NCI-H2171 treated with DMSO at 0.1 percent for 48 hours (cell line): Measurements from ENCODE around the gene UBR2.

ENCODE experiments used
- DNase-seq: peaks from one replicate; lab custom pipeline; 2025; lab: John Stamatoyannopoulos, UW

UBR2 gene

GRCh38 chr6:42563697-42564505, at the start of gene UBR2:
Gene UBR2, plus strand, starts transcription at chr6:42564029. Its CDS starts 291 bp downstream, at chr6:42564320.
- DNase-seq, result peak; percentile 99

GRCh38 chr6:42514745-42515144, 49.1 kb upstream of the UBR2 start:
- no peak for DNase-seq

GRCh38 chr6:42519779-42520178, 44.0 kb upstream of the UBR2 start:
- no peak for DNase-seq

GRCh38 chr6:42520786-42521607, 42.8 kb upstream of the UBR2 start:
- DNase-seq, result no peak

DNA sequence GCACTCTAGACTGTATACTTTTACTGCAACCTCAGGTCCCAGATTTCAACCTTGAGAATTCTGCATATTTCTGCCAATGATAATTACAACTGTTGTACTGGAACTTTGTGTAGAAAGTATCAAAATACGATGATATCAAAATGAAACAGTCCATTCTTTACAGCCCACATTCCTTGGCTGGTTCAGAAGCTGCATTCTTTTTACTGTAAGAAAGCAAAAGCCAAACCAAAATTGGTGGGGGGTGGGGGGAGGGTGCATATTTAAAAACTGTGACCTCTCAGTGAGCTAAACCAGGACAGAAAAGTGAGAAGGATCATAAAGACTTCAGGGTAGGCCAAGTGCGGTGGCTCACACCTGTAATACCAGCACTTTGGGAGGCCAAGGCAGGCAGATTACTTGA, 41.8 kb upstream of the UBR2 start:
- DNase-seq, result no peak

GRCh38 chr6:42522942-42523814, 40.7 kb upstream of the UBR2 start:
- DNase-seq, result no peak

GRCh38 chr6:42525206-42525605, 38.6 kb upstream of the UBR2 start:
- no peak for DNase-seq

GRCh38 chr6:42526616-42527015, 37.2 kb upstream of the UBR2 start:
- DNase-seq, result no peak

GRCh38 chr6:42527204-42527603, 36.6 kb upstream of the UBR2 start:
- no peak for DNase-seq

DNA sequence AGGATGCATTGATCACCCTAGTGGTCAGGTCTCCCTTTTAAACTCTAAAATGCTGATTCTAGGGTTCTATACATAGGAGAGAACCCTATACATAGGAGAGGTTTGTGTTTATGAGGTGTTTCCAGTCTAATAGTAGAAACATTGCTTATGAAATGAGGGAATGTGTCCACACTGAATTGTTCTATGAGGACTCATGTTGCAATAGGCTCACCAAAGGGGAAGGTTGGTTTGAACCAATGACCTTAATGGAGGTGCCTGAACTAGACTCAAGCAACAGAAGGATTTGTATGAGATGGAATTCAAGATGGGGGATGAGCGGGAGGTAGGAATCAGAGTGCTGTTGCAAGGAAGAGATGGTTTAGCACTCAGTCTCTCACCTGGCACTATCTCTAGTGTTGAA, 33.5 kb upstream of the UBR2 start:
- DNase-seq, result no peak

GRCh38 chr6:42530751-42531150, 33.1 kb upstream of the UBR2 start:
- no peak for DNase-seq

DNA sequence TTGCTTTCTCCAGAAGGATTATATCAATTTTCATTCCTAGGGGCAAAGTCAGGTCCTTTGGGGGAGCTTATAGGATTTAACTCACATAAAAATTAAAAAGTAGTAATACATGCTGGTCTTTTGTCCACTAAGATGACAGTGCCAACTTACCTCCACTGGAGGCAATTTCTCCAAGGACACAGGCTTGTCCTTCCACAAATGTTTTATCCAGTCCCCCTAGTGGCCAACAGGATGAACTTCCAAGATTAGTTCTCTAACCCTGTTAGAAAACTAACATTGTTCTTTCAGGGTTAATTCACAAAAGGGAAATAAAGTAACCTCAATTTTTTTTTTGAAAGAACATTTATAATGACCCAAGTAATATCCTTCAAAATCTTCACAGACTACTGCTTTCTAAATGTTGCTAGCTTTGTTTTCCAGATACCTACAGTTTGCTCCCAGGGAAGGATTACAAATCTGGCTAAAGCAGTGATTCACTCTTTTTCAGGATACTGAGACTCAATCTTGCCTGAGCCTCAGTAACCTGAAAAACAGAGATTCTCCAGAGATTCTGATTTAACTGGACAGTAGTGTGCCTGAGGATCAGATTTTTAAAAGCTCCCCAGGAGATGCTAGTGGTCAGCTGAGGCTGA, 31.7 kb upstream of the UBR2 start:
- peak; percentile 57 for DNase-seq

GRCh38 chr6:42533794-42534193, 30.0 kb upstream of the UBR2 start:
- DNase-seq, result no peak

GRCh38 chr6:42537536-42537935, 26.3 kb upstream of the UBR2 start:
- no peak for DNase-seq

DNA sequence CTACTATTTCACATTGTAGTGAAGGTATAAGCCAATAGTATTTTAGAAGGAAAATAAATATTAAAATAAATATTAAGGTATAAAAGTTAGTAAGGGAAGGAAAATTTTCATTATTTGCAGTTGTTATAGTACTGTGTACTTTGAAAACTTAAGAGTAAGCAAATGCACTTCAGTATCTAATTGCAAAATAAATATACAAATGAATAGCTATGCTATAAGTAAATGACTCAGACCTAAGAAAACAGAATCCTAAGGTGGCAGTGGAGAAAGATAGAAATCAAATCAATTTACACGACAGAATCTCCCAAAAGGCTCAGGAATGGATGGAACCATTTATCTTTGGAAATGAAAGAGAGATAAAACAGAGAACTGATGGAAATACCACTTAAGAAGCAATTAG, 24.7 kb upstream of the UBR2 start:
- DNase-seq, result no peak

DNA sequence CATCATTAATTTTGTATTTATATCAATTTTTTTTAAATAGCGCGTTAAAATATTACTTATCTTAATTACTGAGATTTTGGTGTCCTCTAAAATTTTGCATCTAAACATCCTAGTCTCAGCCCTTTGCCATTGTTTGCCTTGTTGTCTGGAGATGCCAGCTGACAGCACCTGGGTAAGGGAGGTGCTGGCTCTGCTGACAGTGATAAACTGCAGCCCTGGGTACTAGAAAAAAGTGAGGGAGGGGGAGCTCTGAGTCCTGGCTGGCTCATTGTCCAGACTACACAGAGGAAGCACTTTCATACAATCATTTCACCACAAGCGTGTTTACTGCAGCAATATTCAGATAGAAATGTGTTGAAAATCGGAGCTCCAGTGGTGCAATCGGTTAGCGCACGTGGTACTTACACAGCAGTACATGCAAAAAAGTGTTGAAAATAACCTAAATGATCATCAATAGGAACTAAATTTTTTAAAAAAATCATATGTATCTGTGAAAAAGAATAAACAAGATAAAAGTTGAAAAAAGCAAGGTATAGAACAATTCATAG, 18.5 kb upstream of the UBR2 start:
- no peak for DNase-seq

DNA sequence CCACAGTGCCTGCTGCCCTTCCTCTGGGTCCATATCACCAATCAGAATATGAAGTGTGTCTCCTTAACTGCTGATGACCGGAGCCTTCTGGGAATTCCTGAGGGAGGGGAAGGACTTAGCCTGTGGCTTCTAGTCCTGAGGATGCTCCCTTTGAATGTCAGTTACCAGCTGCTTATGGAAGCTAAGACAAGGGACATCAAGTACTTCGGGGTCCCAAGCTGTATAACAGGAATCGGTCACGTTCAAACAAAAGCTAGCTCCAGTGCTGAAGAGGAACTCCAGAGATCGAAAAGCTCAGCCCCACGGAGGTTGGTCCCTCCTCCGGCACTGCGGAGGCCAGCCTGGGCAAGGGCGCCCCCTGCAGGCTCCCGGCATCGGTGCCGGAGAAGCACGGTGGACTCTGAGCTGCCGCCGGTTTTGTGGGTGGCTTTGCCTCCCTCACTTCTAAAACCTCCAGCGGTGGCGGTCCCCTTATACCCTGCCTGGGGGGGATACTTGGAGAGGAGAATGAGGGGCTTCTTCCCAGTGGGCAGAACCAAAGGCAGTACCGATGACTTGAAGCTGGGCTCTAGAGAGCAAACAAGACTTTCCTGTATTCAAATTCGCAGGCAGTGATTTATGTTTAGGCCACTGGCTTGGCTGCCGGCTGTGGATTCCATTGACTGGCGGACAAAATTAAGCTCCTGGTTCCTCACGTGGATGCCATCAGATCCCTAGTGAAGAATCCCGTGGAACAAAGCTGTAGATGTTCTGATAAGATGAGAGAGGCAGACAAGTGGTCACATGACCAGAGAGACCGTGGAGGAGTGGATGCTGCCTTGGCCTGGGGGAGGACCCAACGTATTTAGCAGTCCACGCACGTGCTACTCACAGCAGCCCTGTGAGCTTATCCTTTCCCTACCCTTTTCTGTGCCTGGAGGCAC, 16.2 kb upstream of the UBR2 start:
- DNase-seq, result peak; percentile 52

- no peak for DNase-seq
Observed at GRCh38 chr6:42550277-42550676, 13.6 kb upstream of the UBR2 start.

DNA sequence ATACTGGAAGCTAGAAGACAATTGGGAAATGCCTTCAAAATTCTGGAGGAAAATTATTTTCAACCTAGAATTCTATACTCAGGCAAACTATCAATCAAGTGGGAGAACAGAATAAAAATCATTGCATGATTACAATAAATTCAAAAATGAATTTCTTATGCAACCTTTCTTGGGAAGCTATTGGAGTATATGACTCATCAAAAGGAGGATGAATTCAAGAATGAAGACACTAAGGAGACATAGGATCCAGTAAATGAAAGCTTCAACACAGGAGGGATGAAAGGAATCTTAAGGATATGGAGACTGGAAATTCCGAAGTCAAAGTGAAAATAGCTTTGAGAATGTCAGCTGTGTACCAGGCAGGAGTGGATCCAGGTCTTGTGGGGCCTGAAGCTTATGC, 12.6 kb upstream of the UBR2 start:
- DNase-seq, result no peak

DNA sequence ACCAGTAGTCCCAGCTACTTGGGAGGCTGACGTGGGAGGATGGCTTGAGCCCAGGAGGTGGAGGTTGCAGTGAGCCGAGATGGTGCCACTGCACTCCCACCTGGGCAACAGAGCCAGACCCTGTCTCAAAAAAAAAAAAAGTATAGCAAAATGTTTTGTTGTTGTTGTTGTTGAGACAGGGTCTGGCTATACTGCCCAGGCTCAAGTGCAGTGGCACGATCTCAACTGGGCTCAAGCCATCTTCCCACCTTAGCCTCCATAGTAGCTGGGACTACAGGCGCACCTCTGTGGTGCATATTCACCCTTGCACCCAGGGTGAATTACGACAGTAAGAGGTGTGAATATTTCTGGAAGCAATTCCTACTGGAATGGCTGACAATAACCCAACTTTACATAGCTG, 11.4 kb upstream of the UBR2 start:
- no peak for DNase-seq
